GM21723 (cell line): ENCODE measurements around the gene ANKUB1.

ENCODE experiments used
- ATAC-seq: cut with Tn5 transposase; IDR thresholded peaks from one replicate; pipeline ENCODE4 v1.9.1; 2021; ENCODE audit warnings: mild to moderate bottlenecking, moderate library complexity; ENCODE audit not compliant: unreplicated experiment

The ANKUB1 gene

GRCh38 chr3:149764302-149764701 lies 28.1 kb downstream of the ANKUB1 start:
- ATAC-seq, result no peak

- no peak for ATAC-seq
Observed at GRCh38 chr3:149763565-149764195, 28.7 kb downstream of the ANKUB1 start.

- ATAC-seq, result no peak
Observed at GRCh38 chr3:149753717-149754116, 38.6 kb downstream of the ANKUB1 start.

- no peak for ATAC-seq
Observed at GRCh38 chr3:149752788-149753136, 39.6 kb downstream of the ANKUB1 start.

GRCh38 chr3:149752051-149752787 lies 40.1 kb downstream of the ANKUB1 start, which contains the start of gene COMMD2:
Gene COMMD2 (minus strand): TSS chr3:149752489. CDS start chr3:149752444, 45 bp downstream.
- peak; percentile 99 for ATAC-seq

- no peak for ATAC-seq
Observed at GRCh38 chr3:149751551-149751950, 40.8 kb downstream of the ANKUB1 start.

GRCh38 chr3:149744606-149745005 lies 47.7 kb downstream of the ANKUB1 start:
- ATAC-seq, result no peak

- ATAC-seq, result no peak
Observed at GRCh38 chr3:149744151-149744550, 48.2 kb downstream of the ANKUB1 start.

- no peak for ATAC-seq
Observed at GRCh38 chr3:149739396-149739795, 53.0 kb downstream of the ANKUB1 start.

- no peak for ATAC-seq
Observed at GRCh38 chr3:149738876-149739275, 53.5 kb downstream of the ANKUB1 start.

GRCh38 chr3:149736953-149737205 lies 55.5 kb downstream of the ANKUB1 start:
- no peak for ATAC-seq

GRCh38 chr3:149736175-149736952 lies 56.0 kb downstream of the ANKUB1 start:
- ATAC-seq, result no peak

GRCh38 chr3:149732234-149732633 lies 60.1 kb downstream of the ANKUB1 start:
- no peak for ATAC-seq

- no peak for ATAC-seq
Observed at GRCh38 chr3:149727656-149728055, 64.7 kb downstream of the ANKUB1 start.

GRCh38 chr3:149726716-149727407 lies 65.5 kb downstream of the ANKUB1 start:
- ATAC-seq, result peak; percentile 94

GRCh38 chr3:149723781-149724180 lies 68.6 kb downstream of the ANKUB1 start:
- no peak for ATAC-seq

- ATAC-seq, result no peak
Observed at GRCh38 chr3:149720918-149721317, 71.4 kb downstream of the ANKUB1 start.

GRCh38 chr3:149717391-149718056 lies 74.8 kb downstream of the ANKUB1 start:
- ATAC-seq, result peak; percentile 76

- ATAC-seq, result no peak
Observed at GRCh38 chr3:149716984-149717383, 75.4 kb downstream of the ANKUB1 start.

- no peak for ATAC-seq
Observed at GRCh38 chr3:149715247-149715646, 77.1 kb downstream of the ANKUB1 start.
